K562 (cell line): ENCODE results near the gene SPEM3. TPM values are rescaled to one million over a fixed set of nuclear protein-coding genes. Genes with fewer than 3 reads are reported as not detected.

Experiments used
- CBX8 ChIP-seq: fragments of 200-600 bp; sonication (generic); IDR thresholded peaks from 2 replicates; pipeline ENCODE4 v1.6.1; 2012; ENCODE audit warnings: borderline replicate concordance, mixed run types, low read depth, mild to moderate bottlenecking, moderate library complexity, mixed read lengths, low read length, control low read depth, inconsistent platforms; ENCODE audit not compliant: poor library complexity, severe bottlenecking; ENCODE audit errors: extremely low read depth
- CCNT2 ChIP-seq: IDR thresholded peaks from 2 replicates; pipeline ENCODE4 v1.6.1; 2011; ENCODE audit warnings: borderline replicate concordance, low read depth, mild to moderate bottlenecking, moderate library complexity, mixed read lengths, low read length; ENCODE audit not compliant: insufficient read length; ENCODE audit errors: extremely low read depth
- E2F5 ChIP-seq: sonication (generic); formaldehyde crosslinking; IDR thresholded peaks from 2 replicates; pipeline ENCODE4 v1.8.0; 2022; ENCODE audit warnings: mild to moderate bottlenecking, missing genetic modification reagents
- ELF4 ChIP-seq: fragments of 450-650 bp; formaldehyde crosslinking; IDR thresholded peaks from 2 replicates; pipeline ENCODE4 v1.4.0; 2022; ENCODE audit warnings: missing genetic modification characterization
- FOXP1 ChIP-seq: sonication (generic); formaldehyde crosslinking; IDR thresholded peaks from 2 replicates; pipeline ENCODE4 v1.8.0; 2022; ENCODE audit warnings: mild to moderate bottlenecking, missing genetic modification reagents
- KAT2B ChIP-seq: IDR thresholded peaks from one replicate; pipeline ENCODE4 v1.6.1; 2012; ENCODE audit warnings: low read depth, mild to moderate bottlenecking, control low read depth, inconsistent platforms, low read length, moderate library complexity
- KDM4B ChIP-seq, 2 experiments: fragments of 450-650 bp in 1 of 2; sonication (generic) in 1 of 2; IDR thresholded peaks; 2 replicates each; pipeline ENCODE4 v1.6.1; 2016 to 2017; ENCODE audit warnings: borderline replicate concordance in 2 of 2, antibody characterized with exemption in 1 of 2, low read depth in 1 of 2, mild to moderate bottlenecking in 1 of 2
- MEF2D ChIP-seq: conservative IDR thresholded peaks from 2 replicates; pipeline ENCODE4 v1.6.1; 2016; ENCODE audit warnings: low read depth, missing genetic modification characterization, missing compliant biosample characterization
- MLX ChIP-seq, 2 experiments: fragments of 450-650 bp in 1 of 2; sonication (generic) in 1 of 2; formaldehyde crosslinking; conservative IDR thresholded peaks; 2 replicates each; pipeline versions ENCODE4 v1.4.0 to v1.8.1; 2020 to 2022; ENCODE audit warnings: mild to moderate bottlenecking in 1 of 2, missing genetic modification reagents in 1 of 2
- MTF1 ChIP-seq: fragments of 250-450 bp; sonication (Bioruptor Pico); IDR thresholded peaks from 2 replicates; pipeline ENCODE4 v1.9.0; 2021; ENCODE audit warnings: moderate library complexity, mild to moderate bottlenecking, inconsistent platforms, borderline replicate concordance
- NCOA2 ChIP-seq, 2 experiments: fragments of 450-650 bp; IDR thresholded peaks; 2 replicates each; pipeline ENCODE4 v1.6.1; 2018; ENCODE audit warnings: mild to moderate bottlenecking in 2 of 2, moderate library complexity in 1 of 2; ENCODE audit not compliant: partially characterized antibody in 2 of 2
- NEUROD1 ChIP-seq: fragments of 150-350 bp; IDR thresholded peaks from 2 replicates; pipeline ENCODE4 v1.6.1; 2014; ENCODE audit warnings: borderline replicate concordance, low read length, low read depth; ENCODE audit not compliant: partially characterized antibody
- NONO ChIP-seq, 2 experiments: fragments of 200-400 bp in 1 of 2; fragments of 450-650 bp in 1 of 2; formaldehyde crosslinking in 1 of 2; IDR thresholded peaks; 2 replicates each; pipeline ENCODE4 v1.6.1; 2017; ENCODE audit warnings: low read depth in 2 of 2, mild to moderate bottlenecking in 2 of 2, moderate library complexity in 2 of 2, low read length in 1 of 2
- PHB ChIP-seq: fragments of 250-450 bp; sonication (Bioruptor Pico); IDR thresholded peaks from 2 replicates; pipeline ENCODE4 v1.5.0; 2021
- POU5F1 ChIP-seq: fragments of 150-350 bp; IDR thresholded peaks from 2 replicates; pipeline ENCODE4 v1.6.1; 2014; ENCODE audit warnings: borderline replicate concordance, low read length, low read depth, mild to moderate bottlenecking; ENCODE audit not compliant: partially characterized antibody
- RBM14 ChIP-seq: fragments of 200-400 bp; formaldehyde crosslinking; IDR thresholded peaks from 2 replicates; pipeline ENCODE4 v1.6.1; 2018; ENCODE audit warnings: low read depth, mild to moderate bottlenecking, low read length, moderate library complexity, borderline replicate concordance; ENCODE audit not compliant: insufficient read depth
- RBM25 ChIP-seq: fragments of 200-400 bp; formaldehyde crosslinking; IDR thresholded peaks from 2 replicates; pipeline ENCODE4 v1.6.1; 2018; ENCODE audit warnings: low read length, low read depth, moderate library complexity; ENCODE audit not compliant: severe bottlenecking
- TCF7L2 ChIP-seq: fragments of 150-350 bp; IDR thresholded peaks from 2 replicates; pipeline ENCODE4 v1.6.1; 2016; ENCODE audit warnings: low read depth, mild to moderate bottlenecking, low read length, moderate library complexity
- THRAP3 ChIP-seq: fragments of 450-650 bp; IDR thresholded peaks from 2 replicates; pipeline ENCODE4 v1.6.1; 2016; ENCODE audit warnings: mild to moderate bottlenecking, inconsistent platforms, borderline replicate concordance
- ZNF395 ChIP-seq: fragments of 200-800 bp; sonication (Bioruptor generic); IDR thresholded peaks from 2 replicates; pipeline ENCODE4 v1.6.1; 2017; ENCODE audit warnings: missing genetic modification characterization, missing compliant biosample characterization
- ZNF512 ChIP-seq: IDR thresholded peaks from 2 replicates; pipeline ENCODE4 v1.6.1; 2016; ENCODE audit warnings: missing genetic modification characterization, missing compliant biosample characterization
- polyA plus RNA-seq, 8 experiments: library from polyadenylated mRNA; depleted of rRNA in 4 of 8; stranded (reverse) in 5 of 8; unstranded in 3 of 8; fragments of >200 nt; fragmentation: Nextera tagmentation in 2 of 8; fragmentation: Illumina TruSeq in 1 of 8; extraction: Ambion mirVana in 2 of 8; extraction: Trizol in 1 of 8; gene quantifications; 2 replicates each; pipeline versions ENCODE4 v1.2.1 to v1.2.3, GENCODE V29; 2011 to 2014; ENCODE audit warnings: inconsistent platforms in 1 of 8, missing spikeins in 1 of 8
- total RNA-seq, 7 experiments: library from RNA; depleted of rRNA in 6 of 7; stranded (reverse); fragments of >200 nt in 6 of 7; fragmentation: Illumina TruSeq in 2 of 7; extraction: Trizol in 2 of 7; gene quantifications; 2 replicates each; pipeline versions ENCODE4 v1.2.1 to v1.2.3, GENCODE V29; 2011 to 2021; ENCODE audit warnings: low replicate concordance in 1 of 7

Gene SPEM3
- total and polyA plus RNA-seq, 9 of the 15 experiments (the other 6 are each of a cell fraction or from before 2014, with no cell fraction given) = not detected

GRCh38 chr17:7435676-7436555 lies 7.3 kb downstream of the SPEM3 start (continued):
- TF ChIP-seq MLX (CRISPR knock-in tag; conservative IDR thresholded peaks at IDR 0.05) (no peak), TCF7L2 (no peak), PHB (CRISPR knock-in tag) (no peak), KDM4B (IDR thresholded peaks at IDR 0.05; ENCODE audit: borderline replicate concordance in 2 of 2, low read depth in 1 of 2) (no peak), NEUROD1 (no peak), FOXP1 (CRISPR knock-in tag) (no peak), CCNT2 (no peak), RBM25 (no peak), CBX8 (no peak), MTF1 (CRISPR knock-in tag) (no peak), KAT2B (no peak), NCOA2 (IDR thresholded peaks at IDR 0.05; ENCODE audit: partially characterized antibody in 2 of 2) (no peak), RBM14 (no peak), NONO (IDR thresholded peaks at IDR 0.05; ENCODE audit: low read depth in 2 of 2, low read length in 1 of 2) (no peak), E2F5 (CRISPR knock-in tag) (no peak), ZNF395 (0 out of 2 replicates have a peak, but pooled peaks have one; percentile 43), POU5F1 (no peak), ELF4 (CRISPR knock-in tag) (no peak), ZNF512 (tag) (no peak), MEF2D (tag) (no peak), THRAP3 (no peak)
